Skeletal muscle satellite cell (primary cell): ENCODE results near the gene RBMS2.

Experiments used
- H3K27me3 ChIP-seq: 2 replicates; pipeline ENCODE4 v1.7.0; 2013; ENCODE audit warnings: low read length; ENCODE audit not compliant: control insufficient read depth, insufficient read depth
- H3K36me3 ChIP-seq: 2 replicates; pipeline ENCODE4 v1.7.0; 2013; ENCODE audit warnings: mild to moderate bottlenecking, control low read depth, low read length; ENCODE audit not compliant: insufficient read depth
- H3K4me1 ChIP-seq: 2 replicates; pipeline ENCODE4 v1.7.0; 2013; ENCODE audit warnings: low read length; ENCODE audit not compliant: control insufficient read depth, insufficient read depth
- H3K4me2 ChIP-seq: 2 replicates; pipeline ENCODE4 v1.7.0; 2013; ENCODE audit warnings: mild to moderate bottlenecking, low read length
- H3K4me3 ChIP-seq: 2 replicates; pipeline ENCODE4 v1.7.0; 2013; ENCODE audit warnings: low read length
- H3K9ac ChIP-seq: 2 replicates; pipeline ENCODE4 v1.7.0; 2013; ENCODE audit warnings: mild to moderate bottlenecking, low read depth, low read length, moderate library complexity
- H3K9me3 ChIP-seq: replicated peaks from 2 replicates; pipeline ENCODE4 v1.7.0; 2013; ENCODE audit warnings: mild to moderate bottlenecking, control low read depth, low read length

The RBMS2 gene

GRCh38 chr12:56614627-56615026, 93.0 kb downstream of the RBMS2 start:
- H3K9me3 ChIP-seq = no peaks in the 10 kb centered on the region

GRCh38 chr12:56616244-56616643, 94.6 kb downstream of the RBMS2 start:
- Histone ChIP-seq H3K9me3 (no peaks in the 10 kb centered on the region), H3K4me1 (no peaks in the 10 kb centered on the region), H3K9ac (no peak overlapping the region), H3K4me2 (no peak overlapping the region), H3K4me3 (no peak overlapping the region), H3K27me3 (no peaks in the 10 kb centered on the region), H3K36me3 (peaks cover 88% of the 10 kb centered on the region)

More at GRCh38 chr12:56614627-56615026, 93.0 kb downstream of the RBMS2 start:
- no peak overlapping the region for H3K9ac ChIP-seq
- H3K4me2 ChIP-seq = no peak overlapping the region
- H3K4me3 ChIP-seq = no peak overlapping the region
- H3K36me3 ChIP-seq = peaks cover 94% of the 10 kb centered on the region
- H3K27me3 ChIP-seq = no peaks in the 10 kb centered on the region
- no peaks in the 10 kb centered on the region for H3K4me1 ChIP-seq

- H3K4me1 ChIP-seq = no peaks in the 10 kb centered on the region
- H3K36me3 ChIP-seq = peaks cover 85% of the 10 kb centered on the region
- no peak overlapping the region for H3K4me3 ChIP-seq
- H3K9me3 ChIP-seq = no peaks in the 10 kb centered on the region
- H3K27me3 ChIP-seq = no peaks in the 10 kb centered on the region
- H3K9ac ChIP-seq = no peak overlapping the region
- no peak overlapping the region for H3K4me2 ChIP-seq
Observed at GRCh38 chr12:56616925-56617324, 95.3 kb downstream of the RBMS2 start.

- no peak overlapping the region for H3K4me3 ChIP-seq
- H3K9ac ChIP-seq = no peak overlapping the region
- no peaks in the 10 kb centered on the region for H3K9me3 ChIP-seq
- H3K4me1 ChIP-seq = no peaks in the 10 kb centered on the region
- H3K4me2 ChIP-seq = no peak overlapping the region
- no peaks in the 10 kb centered on the region for H3K27me3 ChIP-seq
- peaks cover 64% of the 10 kb centered on the region for H3K36me3 ChIP-seq
Observed at GRCh38 chr12:56622535-56622934, 100.9 kb downstream of the RBMS2 start.

- no peaks in the 10 kb centered on the region for H3K9me3 ChIP-seq
- H3K4me3 ChIP-seq = no peak overlapping the region
- H3K4me1 ChIP-seq = peaks cover 13% of the 10 kb centered on the region
- H3K9ac ChIP-seq = no peak overlapping the region
- no peaks in the 10 kb centered on the region for H3K27me3 ChIP-seq
- no peak overlapping the region for H3K4me2 ChIP-seq
- H3K36me3 ChIP-seq = peaks cover 39% of the 10 kb centered on the region
Observed at GRCh38 chr12:56626701-56627100, 105.1 kb downstream of the RBMS2 start.

GRCh38 chr12:56628671-56629458, 107.2 kb downstream of the RBMS2 start:
- Histone ChIP-seq H3K4me3 (peak overlapping the region; percentile 76), H3K27me3 (no peaks in the 10 kb centered on the region), H3K9me3 (no peaks in the 10 kb centered on the region), H3K36me3 (peaks cover 27% of the 10 kb centered on the region), H3K4me2 (peak overlapping the region; percentile 84), H3K9ac (peak overlapping the region; percentile 81), H3K4me1 (peaks cover 34% of the 10 kb centered on the region)

GRCh38 chr12:56629459-56630179, 108.0 kb downstream of the RBMS2 start:
- H3K4me2 ChIP-seq = peak overlapping the region; percentile 84
- H3K27me3 ChIP-seq = no peaks in the 10 kb centered on the region
- H3K9me3 ChIP-seq = no peaks in the 10 kb centered on the region
- H3K9ac ChIP-seq = peak overlapping the region; percentile 81
- peaks cover 21% of the 10 kb centered on the region for H3K36me3 ChIP-seq
- peak overlapping the region; percentile 76 for H3K4me3 ChIP-seq
- H3K4me1 ChIP-seq = peaks cover 38% of the 10 kb centered on the region

- peak within 1 kb of the TSS; percentile 81 for H3K9ac ChIP-seq
- H3K36me3 ChIP-seq = peaks cover 21% of the 10 kb centered on the region
- peak within 1 kb of the TSS; percentile 76 for H3K4me3 ChIP-seq
- H3K9me3 ChIP-seq = no peaks in the 10 kb centered on the region
- peaks cover 38% of the 10 kb centered on the region for H3K4me1 ChIP-seq
- H3K4me2 ChIP-seq = peak within 1 kb of the TSS; percentile 84
- H3K27me3 ChIP-seq = no peaks in the 10 kb centered on the region
Observed at GRCh38 chr12:56630180-56630632, 108.6 kb downstream of the RBMS2 start, which contains the start of gene BAZ2A. Gene BAZ2A (minus strand): TSS chr12:56630326. CDS start chr12:56617530, 12,796 bp downstream.

GRCh38 chr12:56631790-56632700, 110.4 kb downstream of the RBMS2 start:
- H3K27me3 ChIP-seq = no peaks in the 10 kb centered on the region
- peaks cover 41% of the 10 kb centered on the region for H3K4me1 ChIP-seq
- H3K9me3 ChIP-seq = no peaks in the 10 kb centered on the region
- peaks cover 8% of the 10 kb centered on the region for H3K36me3 ChIP-seq
- peak overlapping the region; percentile 20 for H3K9ac ChIP-seq
- peak overlapping the region; percentile 94 for H3K4me2 ChIP-seq
- peak overlapping the region; percentile 55 for H3K4me3 ChIP-seq

GRCh38 chr12:56632701-56633467, 111.3 kb downstream of the RBMS2 start:
- Histone ChIP-seq H3K4me3 (peak overlapping the region; percentile 55), H3K9me3 (no peaks in the 10 kb centered on the region), H3K36me3 (peaks cover 12% of the 10 kb centered on the region), H3K4me2 (peak overlapping the region; percentile 94), H3K9ac (peak overlapping the region; percentile 9), H3K4me1 (peaks cover 46% of the 10 kb centered on the region), H3K27me3 (no peaks in the 10 kb centered on the region)
